ENCODE measurements around the gene CHST9. TPM values are rescaled to one million over a fixed set of nuclear protein-coding genes. Genes with fewer than 3 reads are reported as not detected.
"Not testable (repeated sequence)": the region's sequence is repeated elsewhere in the genome, so short reads cannot be mapped to it uniquely, and the experiment has no call there.

The CHST9 gene
- total RNA-seq, 2 experiments from 2014 or later: not detected

GRCh38 chr18:27008575-27008974 is 176.5 kb downstream of the CHST9 start:
- H3K27ac Mint-ChIP-seq: no peak overlapping the region
- H3K36me3 Mint-ChIP-seq (ENCODE audit: low read depth): no peaks in the 10 kb centered on the region
- CTCF ChIA-PET: no interaction called here
- H3K4me1 Mint-ChIP-seq (ENCODE audit: low read depth): no peaks in the 10 kb centered on the region
- no peak for DNase-seq
- H3K9me3 Mint-ChIP-seq: no peaks in the 10 kb centered on the region
- no peak overlapping the region for H3K4me3 Mint-ChIP-seq
- no peaks in the 10 kb centered on the region for H3K27me3 Mint-ChIP-seq (ENCODE audit: low read depth)
- intact Hi-C loops (cut with micrococcal nuclease): no loop called here

- H3K4me3 Mint-ChIP-seq: no peak overlapping the region
- intact Hi-C loops (cut with micrococcal nuclease): no loop called here
- no peak overlapping the region for H3K27ac Mint-ChIP-seq
- no peaks in the 10 kb centered on the region for H3K27me3 Mint-ChIP-seq (ENCODE audit: low read depth)
- no peak for DNase-seq
- CTCF ChIA-PET: no interaction called here
- no peaks in the 10 kb centered on the region for H3K36me3 Mint-ChIP-seq (ENCODE audit: low read depth)
- H3K9me3 Mint-ChIP-seq: no peaks in the 10 kb centered on the region
- no peaks in the 10 kb centered on the region for H3K4me1 Mint-ChIP-seq (ENCODE audit: low read depth)
Observed at GRCh38 chr18:27007880-27008279, 177.2 kb downstream of the CHST9 start.

GRCh38 chr18:27005589-27005988 is 179.5 kb downstream of the CHST9 start:
- no peak for DNase-seq
- intact Hi-C loops (cut with micrococcal nuclease): no loop called here
- H3K4me1 Mint-ChIP-seq (ENCODE audit: low read depth): no peaks in the 10 kb centered on the region
- H3K4me3 Mint-ChIP-seq: no peak overlapping the region
- H3K9me3 Mint-ChIP-seq: no peaks in the 10 kb centered on the region
- H3K27me3 Mint-ChIP-seq (ENCODE audit: low read depth): no peaks in the 10 kb centered on the region
- H3K36me3 Mint-ChIP-seq (ENCODE audit: low read depth): no peaks in the 10 kb centered on the region
- no peak overlapping the region for H3K27ac Mint-ChIP-seq
- CTCF ChIA-PET: no interaction called here

GRCh38 chr18:27004056-27004829 is 180.9 kb downstream of the CHST9 start:
- DNase-seq: no peak
- Mint-ChIP-seq H3K4me3 (no peak overlapping the region), H3K36me3 (ENCODE audit: low read depth) (no peaks in the 10 kb centered on the region), H3K4me1 (ENCODE audit: low read depth) (no peaks in the 10 kb centered on the region), H3K27ac (no peak overlapping the region), H3K27me3 (ENCODE audit: low read depth) (no peaks in the 10 kb centered on the region), H3K9me3 (no peaks in the 10 kb centered on the region)
- CTCF ChIA-PET: no interaction called here
- intact Hi-C loops (cut with micrococcal nuclease): no loop called here

GRCh38 chr18:26999797-27000196 is 185.3 kb downstream of the CHST9 start:
- CTCF ChIA-PET: no interaction called here
- no peak for DNase-seq
- no peaks in the 10 kb centered on the region for H3K9me3 Mint-ChIP-seq
- H3K27me3 Mint-ChIP-seq (ENCODE audit: low read depth): no peaks in the 10 kb centered on the region
- no peaks in the 10 kb centered on the region for H3K4me1 Mint-ChIP-seq (ENCODE audit: low read depth)
- no peak overlapping the region for H3K27ac Mint-ChIP-seq
- no peaks in the 10 kb centered on the region for H3K36me3 Mint-ChIP-seq (ENCODE audit: low read depth)
- intact Hi-C loops (cut with micrococcal nuclease): no loop called here
- no peak overlapping the region for H3K4me3 Mint-ChIP-seq

- no peak overlapping the region for H3K4me3 Mint-ChIP-seq
- CTCF ChIA-PET: no interaction called here
- DNase-seq: no peak
- no peaks in the 10 kb centered on the region for H3K36me3 Mint-ChIP-seq (ENCODE audit: low read depth)
- H3K27ac Mint-ChIP-seq: no peak overlapping the region
- H3K4me1 Mint-ChIP-seq (ENCODE audit: low read depth): no peaks in the 10 kb centered on the region
- intact Hi-C loops (cut with micrococcal nuclease): no loop called here
- H3K27me3 Mint-ChIP-seq (ENCODE audit: low read depth): no peaks in the 10 kb centered on the region
- peaks cover 6% of the 10 kb centered on the region for H3K9me3 Mint-ChIP-seq
Observed at GRCh38 chr18:26993568-26993967, 191.5 kb downstream of the CHST9 start.

GRCh38 chr18:26992926-26993325 is 192.2 kb downstream of the CHST9 start:
- no peaks in the 10 kb centered on the region for H3K36me3 Mint-ChIP-seq (ENCODE audit: low read depth)
- H3K27me3 Mint-ChIP-seq (ENCODE audit: low read depth): no peaks in the 10 kb centered on the region

GRCh38 chr18:26989842-26990241 is 195.3 kb downstream of the CHST9 start:
- CTCF ChIA-PET: no interaction called here
- H3K9me3 Mint-ChIP-seq: peaks cover 6% of the 10 kb centered on the region
- no peaks in the 10 kb centered on the region for H3K4me1 Mint-ChIP-seq (ENCODE audit: low read depth)
- H3K36me3 Mint-ChIP-seq (ENCODE audit: low read depth): no peaks in the 10 kb centered on the region
- no peak for DNase-seq
- no peak overlapping the region for H3K27ac Mint-ChIP-seq
- no peaks in the 10 kb centered on the region for H3K27me3 Mint-ChIP-seq (ENCODE audit: low read depth)
- intact Hi-C loops (cut with micrococcal nuclease): no loop called here
- no peak overlapping the region for H3K4me3 Mint-ChIP-seq

More at GRCh38 chr18:26992926-26993325, 192.2 kb downstream of the CHST9 start:
- Mint-ChIP-seq H3K9me3 (peaks cover 6% of the 10 kb centered on the region), H3K4me1 (ENCODE audit: low read depth) (no peaks in the 10 kb centered on the region), H3K27ac (no peak overlapping the region), H3K4me3 (no peak overlapping the region)
- DNase-seq: no peak
- CTCF ChIA-PET: no interaction called here
- intact Hi-C loops (cut with micrococcal nuclease): no loop called here

- H3K27me3 Mint-ChIP-seq (ENCODE audit: low read depth): no peaks in the 10 kb centered on the region
- DNase-seq: no peak
- H3K36me3 Mint-ChIP-seq (ENCODE audit: low read depth): no peaks in the 10 kb centered on the region
- H3K27ac Mint-ChIP-seq: no peak overlapping the region
- CTCF ChIA-PET: no interaction called here
- no peaks in the 10 kb centered on the region for H3K9me3 Mint-ChIP-seq
- H3K4me3 Mint-ChIP-seq: no peak overlapping the region
- intact Hi-C loops (cut with micrococcal nuclease): no loop called here
- no peaks in the 10 kb centered on the region for H3K4me1 Mint-ChIP-seq (ENCODE audit: low read depth)
Observed at GRCh38 chr18:26981360-26982082, 203.6 kb downstream of the CHST9 start.

- CTCF ChIA-PET: no interaction called here
- H3K27me3 Mint-ChIP-seq (ENCODE audit: low read depth): no peaks in the 10 kb centered on the region
- intact Hi-C loops (cut with micrococcal nuclease): no loop called here
- H3K27ac Mint-ChIP-seq: no peak overlapping the region
- DNase-seq: no peak
- no peaks in the 10 kb centered on the region for H3K9me3 Mint-ChIP-seq
- H3K4me1 Mint-ChIP-seq (ENCODE audit: low read depth): no peaks in the 10 kb centered on the region
- no peak overlapping the region for H3K4me3 Mint-ChIP-seq
- H3K36me3 Mint-ChIP-seq (ENCODE audit: low read depth): no peaks in the 10 kb centered on the region
Observed at GRCh38 chr18:26978812-26979341, 206.2 kb downstream of the CHST9 start.

GRCh38 chr18:26977781-26978180 is 207.3 kb downstream of the CHST9 start:
- intact Hi-C loops (cut with micrococcal nuclease): no loop called here
- no peaks in the 10 kb centered on the region for H3K36me3 Mint-ChIP-seq (ENCODE audit: low read depth)
- no peaks in the 10 kb centered on the region for H3K27me3 Mint-ChIP-seq (ENCODE audit: low read depth)
- H3K27ac Mint-ChIP-seq: no peak overlapping the region
- no peaks in the 10 kb centered on the region for H3K4me1 Mint-ChIP-seq (ENCODE audit: low read depth)
- H3K9me3 Mint-ChIP-seq: no peaks in the 10 kb centered on the region
- CTCF ChIA-PET: no interaction called here
- no peak for DNase-seq
- H3K4me3 Mint-ChIP-seq: no peak overlapping the region

- no peaks in the 10 kb centered on the region for H3K4me1 Mint-ChIP-seq (ENCODE audit: low read depth)
- no peaks in the 10 kb centered on the region for H3K36me3 Mint-ChIP-seq (ENCODE audit: low read depth)
- H3K9me3 Mint-ChIP-seq: no peaks in the 10 kb centered on the region
- no peak overlapping the region for H3K4me3 Mint-ChIP-seq
- intact Hi-C loops (cut with micrococcal nuclease): no loop called here
- H3K27me3 Mint-ChIP-seq (ENCODE audit: low read depth): no peaks in the 10 kb centered on the region
- no peak for DNase-seq
- no peak overlapping the region for H3K27ac Mint-ChIP-seq
- CTCF ChIA-PET: no interaction called here
Observed at GRCh38 chr18:26976206-26976605, 208.9 kb downstream of the CHST9 start.

GRCh38 chr18:26972549-26972948 is 212.6 kb downstream of the CHST9 start:
- H3K36me3 Mint-ChIP-seq (ENCODE audit: low read depth); CTCF ChIA-PET; H3K27ac Mint-ChIP-seq; H3K9me3 Mint-ChIP-seq; H3K4me3 Mint-ChIP-seq; intact Hi-C loops (cut with micrococcal nuclease); DNase-seq; H3K4me1 Mint-ChIP-seq (ENCODE audit: low read depth); H3K27me3 Mint-ChIP-seq (ENCODE audit: low read depth): not testable (repeated sequence)
